HepG2 (cell line): ENCODE results near the gene LSMEM2. TPM values are rescaled to one million over a fixed set of nuclear protein-coding genes. Genes with fewer than 3 reads are reported as not detected.
A peak's percentile ranks its signal among the peaks of the same experiment; 100 is the strongest.

Source experiments
- ASH2L ChIP-seq: fragments of 300-600, 200-600 bp; sonication (generic); IDR thresholded peaks from 2 replicates; pipeline ENCODE4 v1.7.0; 2017; ENCODE audit warnings: low read depth, mild to moderate bottlenecking, moderate library complexity, mixed read lengths, low read length; ENCODE audit not compliant: insufficient read length
- CBX1 ChIP-seq: IDR thresholded peaks from one replicate; pipeline ENCODE4 v1.6.1; 2016; ENCODE audit warnings: antibody characterized with exemption, low read depth
- DR1 ChIP-seq: sonication (generic); formaldehyde crosslinking; IDR thresholded peaks from 2 replicates; pipeline ENCODE4 v1.8.0; 2021; ENCODE audit warnings: mild to moderate bottlenecking, missing genetic modification reagents, inconsistent platforms
- DRAP1 ChIP-seq: IDR thresholded peaks from 2 replicates; pipeline ENCODE4 v1.6.1; 2016; ENCODE audit warnings: missing genetic modification reagents, missing compliant biosample characterization
- ETS1 ChIP-seq: sonication (generic); formaldehyde crosslinking; IDR thresholded peaks from 2 replicates; pipeline ENCODE4 v1.4.0; 2020; ENCODE audit warnings: missing genetic modification reagents
- FOXJ3 ChIP-seq: sonication (generic); formaldehyde crosslinking; IDR thresholded peaks from 2 replicates; pipeline ENCODE4 v1.4.0; 2020; ENCODE audit warnings: missing genetic modification reagents, mild to moderate bottlenecking, borderline replicate concordance
- KAT7 ChIP-seq: IDR thresholded peaks from 2 replicates; pipeline ENCODE4 v1.6.1; 2018; ENCODE audit warnings: borderline replicate concordance, missing compliant biosample characterization
- MAFF ChIP-seq: IDR thresholded peaks from 2 replicates; pipeline ENCODE4 v1.6.1; 2011; ENCODE audit warnings: low read depth, low read length, improper control_type of control experiment
- PHF21A ChIP-seq: sonication (generic); formaldehyde crosslinking; IDR thresholded peaks from 2 replicates; pipeline ENCODE4 v1.5.0; 2020; ENCODE audit warnings: mild to moderate bottlenecking, missing genetic modification reagents
- RBAK ChIP-seq: sonication (generic); formaldehyde crosslinking; IDR thresholded peaks from 2 replicates; pipeline ENCODE4 v1.5.1; 2020; ENCODE audit warnings: mild to moderate bottlenecking, missing genetic modification reagents
- RFXAP ChIP-seq: sonication (generic); formaldehyde crosslinking; IDR thresholded peaks from 2 replicates; pipeline ENCODE4 v1.4.0; 2020; ENCODE audit warnings: missing genetic modification reagents, borderline replicate concordance
- SRSF1 ChIP-seq: fragments of 200-400 bp; formaldehyde crosslinking; optimal IDR thresholded peaks from 2 replicates; pipeline ENCODE3; 2017; ENCODE audit warnings: mild to moderate bottlenecking, low read depth, low read length, moderate library complexity
- TBX3 ChIP-seq: fragments of 450-650 bp; IDR thresholded peaks from 2 replicates; pipeline ENCODE4 v1.6.1; 2017; ENCODE audit warnings: antibody characterized with exemption, mild to moderate bottlenecking, inconsistent platforms, borderline replicate concordance
- THAP7 ChIP-seq: sonication (generic); formaldehyde crosslinking; IDR thresholded peaks from 2 replicates; pipeline ENCODE4 v1.8.1; 2023; ENCODE audit warnings: mild to moderate bottlenecking, missing genetic modification reagents
- YEATS4 ChIP-seq: sonication (generic); formaldehyde crosslinking; IDR thresholded peaks from 2 replicates; pipeline ENCODE4 v1.4.0; 2020; ENCODE audit warnings: missing genetic modification reagents, borderline replicate concordance
- ZBTB26 ChIP-seq: IDR thresholded peaks from 2 replicates; pipeline ENCODE4 v1.6.1; 2016; ENCODE audit warnings: missing compliant biosample characterization, missing genetic modification reagents, borderline replicate concordance
- ZBTB3 ChIP-seq: sonication (generic); formaldehyde crosslinking; IDR thresholded peaks from 2 replicates; pipeline ENCODE4 v1.4.0; 2020; ENCODE audit warnings: low read depth, mild to moderate bottlenecking, moderate library complexity, missing genetic modification reagents, borderline replicate concordance
- ZFP36L2 ChIP-seq: sonication (generic); formaldehyde crosslinking; IDR thresholded peaks from 2 replicates; pipeline ENCODE4 v1.4.0; 2020; ENCODE audit warnings: missing genetic modification reagents
- ZNF275 ChIP-seq: sonication (generic); formaldehyde crosslinking; IDR thresholded peaks from 2 replicates; pipeline ENCODE4 v1.8.0; 2022; ENCODE audit warnings: missing genetic modification reagents, mild to moderate bottlenecking, inconsistent platforms, borderline replicate concordance
- ZNF292 ChIP-seq: sonication (generic); formaldehyde crosslinking; IDR thresholded peaks from 2 replicates; pipeline ENCODE4 v1.8.1; 2022; ENCODE audit warnings: mild to moderate bottlenecking, low read depth, missing genetic modification reagents, borderline replicate concordance
- ZNF629 ChIP-seq: sonication (generic); formaldehyde crosslinking; conservative IDR thresholded peaks from 2 replicates; pipeline ENCODE4 v1.5.0; 2020; ENCODE audit warnings: missing genetic modification reagents
- ZNF761 ChIP-seq: sonication (generic); formaldehyde crosslinking; conservative IDR thresholded peaks from 2 replicates; pipeline ENCODE4 v1.4.0; 2020; ENCODE audit warnings: mild to moderate bottlenecking, missing genetic modification reagents
- ZNF772 ChIP-seq: sonication (generic); formaldehyde crosslinking; IDR thresholded peaks from 2 replicates; pipeline ENCODE4 v1.5.0; 2020; ENCODE audit warnings: mild to moderate bottlenecking, missing genetic modification reagents
- ZNF782 ChIP-seq: sonication (generic); formaldehyde crosslinking; IDR thresholded peaks from 2 replicates; pipeline ENCODE4 v1.4.0; 2020; ENCODE audit warnings: missing genetic modification reagents, mild to moderate bottlenecking, borderline replicate concordance
- ZSCAN12 ChIP-seq: sonication (generic); formaldehyde crosslinking; IDR thresholded peaks from 2 replicates; pipeline ENCODE4 v1.9.0; 2021; ENCODE audit warnings: mild to moderate bottlenecking, missing genetic modification reagents
- polyA plus RNA-seq, 8 experiments: library from polyadenylated mRNA; depleted of rRNA in 3 of 8; stranded (reverse) in 7 of 8; unstranded in 1 of 8; fragments of >200 nt; fragmentation: Illumina TruSeq in 4 of 8; extraction: Trizol in 4 of 8; gene quantifications; 2 replicates each; pipeline versions ENCODE4 v1.2.1 to v1.2.3, GENCODE V29; 2011 to 2016; ENCODE audit warnings: low read depth in 4 of 8, missing spikeins in 1 of 8, mixed read lengths in 1 of 8; ENCODE audit not compliant: insufficient read depth in 1 of 8
- total RNA-seq, 5 experiments: library from RNA; depleted of rRNA; stranded (reverse); fragments of >200 nt; fragmentation: Illumina TruSeq; extraction: Trizol; gene quantifications; 2 replicates each; pipeline ENCODE4 v1.2.3, GENCODE V29; 2016; ENCODE audit warnings: low read depth in 1 of 5

LSMEM2 gene
- total and polyA plus RNA-seq, 2 of the 13 experiments (the other 11 are each of a cell fraction or from before 2014, with no cell fraction given), result 0.07 to 0.41 TPM

GRCh38 chr3:50321336-50322114 is 42.6 kb downstream of the LSMEM2 start (continued):
- no peak for TF ChIP-seq ZFP36L2 (CRISPR knock-in tag)
- no peak for TF ChIP-seq ZNF782 (CRISPR knock-in tag)
- TF ChIP-seq ZNF772, result 0 out of 2 replicates have a peak, but pooled peaks have one; percentile 68
- TF ChIP-seq TBX3, result peak; percentile 31; the same call in 1 of the 2 replicates
- TF ChIP-seq RBAK (CRISPR knock-in tag), result 0 out of 2 replicates have a peak, but pooled peaks have one; percentile 14
- peak; percentile 60; the same call in 1 of the 2 replicates for TF ChIP-seq YEATS4 (CRISPR knock-in tag)
- 0 out of 2 replicates have a peak, but pooled peaks have one; percentile 37 for TF ChIP-seq ZNF761 (CRISPR knock-in tag)
- peak; percentile 21 for TF ChIP-seq SRSF1
- peak; percentile 58; the same call in 1 of the 2 replicates for TF ChIP-seq KAT7 (CRISPR knock-in tag)
- TF ChIP-seq PHF21A, result peak; percentile 77
- TF ChIP-seq DRAP1, result peak; percentile 97
- peak; percentile 13; the same call in 1 of the 2 replicates for TF ChIP-seq ZBTB26 (CRISPR knock-in tag)
- TF ChIP-seq ZBTB3 (CRISPR knock-in tag), result no peak
- TF ChIP-seq THAP7 (CRISPR knock-in tag), result no peak
- no peak for TF ChIP-seq ZNF292 (CRISPR knock-in tag)
- TF ChIP-seq CBX1, result peak; percentile 41
- TF ChIP-seq ZNF275, result 0 out of 2 replicates have a peak, but pooled peaks have one; percentile 60
- TF ChIP-seq ZSCAN12, result no peak
- no peak for TF ChIP-seq ETS1 (CRISPR knock-in tag)
- no peak for TF ChIP-seq ZNF629 (CRISPR knock-in tag)
- peak; percentile 59; the same call in 1 of the 2 replicates for TF ChIP-seq FOXJ3 (CRISPR knock-in tag)
- no peak for TF ChIP-seq MAFF
- peak; percentile 92 for TF ChIP-seq ASH2L
- TF ChIP-seq DR1, result peak; percentile 92
- TF ChIP-seq RFXAP (CRISPR knock-in tag), result peak; percentile 76; the same call in 1 of the 2 replicates
